ENCODE data around the gene FAM118A. TPM values are rescaled to one million over a fixed set of nuclear protein-coding genes. Genes with fewer than 3 reads are reported as not detected.
"Not testable (repeated sequence)": the region's sequence is repeated elsewhere in the genome, so short reads cannot be mapped to it uniquely, and the experiment has no call there.

Gene FAM118A
- total RNA-seq, 1 experiment from 2014 or later, result 21.3 TPM

- Mint-ChIP-seq H3K4me3 (no peak overlapping the region), H3K27me3 (ENCODE audit: low read depth) (no peaks in the 10 kb centered on the region; the same call in 1 of the 2 replicates), H3K9me3 (no peaks in the 10 kb centered on the region), H3K36me3 (no peaks in the 10 kb centered on the region), H3K4me1 (no peaks in the 10 kb centered on the region), H3K27ac (no peak overlapping the region)
- ATAC-seq (no peak), DNase-seq (ENCODE audit: low spot score) (no peak)
- ChIA-PET POLR2A (interaction anchor here (1.0 kb wide), 1 partner anchor 45 kb away, joined by 3 read pairs; no protein-coding TSS in a partner anchor), CTCF (no interaction called here)
- TF ChIP-seq GABPB1 (CRISPR knock-in tag; IDR thresholded peaks at IDR 0.05), result no peak
- no peak for TF ChIP-seq ZNF219 (CRISPR knock-in tag; IDR thresholded peaks at IDR 0.05; ENCODE audit: borderline replicate concordance)
- no peak for TF ChIP-seq ZNF281 (CRISPR knock-in tag; IDR thresholded peaks at IDR 0.05)
- TF ChIP-seq OVOL2 (CRISPR knock-in tag; IDR thresholded peaks at IDR 0.05; ENCODE audit: borderline replicate concordance), result no peak
- TF ChIP-seq AFF4 (CRISPR knock-in tag; IDR thresholded peaks at IDR 0.05; ENCODE audit: borderline replicate concordance), result no peak
- no peak for TF ChIP-seq IRF1 (CRISPR knock-in tag; IDR thresholded peaks at IDR 0.05)
- TF ChIP-seq ATF1 (CRISPR knock-in tag; IDR thresholded peaks at IDR 0.05), result no peak
- TF ChIP-seq ESRRA (CRISPR knock-in tag; IDR thresholded peaks at IDR 0.05; ENCODE audit: borderline replicate concordance), result no peak
- TF ChIP-seq ARID4B (CRISPR knock-in tag; IDR thresholded peaks at IDR 0.05; ENCODE audit: borderline replicate concordance), result no peak
- TF ChIP-seq ATF6 (CRISPR knock-in tag; IDR thresholded peaks at IDR 0.05), result no peak
- no peak for TF ChIP-seq NFE2L1 (CRISPR knock-in tag; IDR thresholded peaks at IDR 0.05)
- no peak for TF ChIP-seq USF1 (CRISPR knock-in tag; IDR thresholded peaks at IDR 0.05)
- no peak for TF ChIP-seq E2F4 (CRISPR knock-in tag; IDR thresholded peaks at IDR 0.05; ENCODE audit: borderline replicate concordance, low read depth)
- no peak for TF ChIP-seq ZNF425 (CRISPR knock-in tag; conservative IDR thresholded peaks at IDR 0.05)
- TF ChIP-seq RELA (CRISPR knock-in tag; IDR thresholded peaks at IDR 0.05; ENCODE audit: borderline replicate concordance), result no peak
Measured at GRCh38 chr22:45351956-45352355, 42.2 kb downstream of the FAM118A start.

- CTCF ChIA-PET; H3K9me3 Mint-ChIP-seq; ATAC-seq; POLR2A ChIA-PET; H3K4me1 Mint-ChIP-seq; H3K36me3 Mint-ChIP-seq; H3K27me3 Mint-ChIP-seq (ENCODE audit: low read depth); H3K27ac Mint-ChIP-seq; DNase-seq (ENCODE audit: low spot score); H3K4me3 Mint-ChIP-seq: not testable (repeated sequence)
Measured at GRCh38 chr22:45352757-45353156, 43.0 kb downstream of the FAM118A start.

Data from WTC11 (cell line).